Fibroblast of pulmonary artery (primary cell): ENCODE results near the gene CCT4.
"Not testable (repeated sequence)": the region's sequence is repeated elsewhere in the genome, so short reads cannot be mapped to it uniquely, and the experiment has no call there.

Experiments
- DNase-seq: peaks from one replicate; pipeline ENCODE4 v3.0.0-alpha.2; 2010; ENCODE audit warnings: low read depth
- H3K4me3 ChIP-seq: replicated peaks from 2 replicates; pipeline ENCODE4 v1.5.1; 2011; ENCODE audit warnings: low read depth, mild to moderate bottlenecking, control low read depth, low read length, moderate library complexity
- TF ChIP-seq, protein P1 (sequence below): IDR thresholded peaks from 2 replicates; pipeline ENCODE4 v1.5.1; 2011; ENCODE audit warnings: mild to moderate bottlenecking, control low read depth, low read length, inconsistent platforms; ENCODE audit errors: missing control alignments

CCT4 gene

DNA sequence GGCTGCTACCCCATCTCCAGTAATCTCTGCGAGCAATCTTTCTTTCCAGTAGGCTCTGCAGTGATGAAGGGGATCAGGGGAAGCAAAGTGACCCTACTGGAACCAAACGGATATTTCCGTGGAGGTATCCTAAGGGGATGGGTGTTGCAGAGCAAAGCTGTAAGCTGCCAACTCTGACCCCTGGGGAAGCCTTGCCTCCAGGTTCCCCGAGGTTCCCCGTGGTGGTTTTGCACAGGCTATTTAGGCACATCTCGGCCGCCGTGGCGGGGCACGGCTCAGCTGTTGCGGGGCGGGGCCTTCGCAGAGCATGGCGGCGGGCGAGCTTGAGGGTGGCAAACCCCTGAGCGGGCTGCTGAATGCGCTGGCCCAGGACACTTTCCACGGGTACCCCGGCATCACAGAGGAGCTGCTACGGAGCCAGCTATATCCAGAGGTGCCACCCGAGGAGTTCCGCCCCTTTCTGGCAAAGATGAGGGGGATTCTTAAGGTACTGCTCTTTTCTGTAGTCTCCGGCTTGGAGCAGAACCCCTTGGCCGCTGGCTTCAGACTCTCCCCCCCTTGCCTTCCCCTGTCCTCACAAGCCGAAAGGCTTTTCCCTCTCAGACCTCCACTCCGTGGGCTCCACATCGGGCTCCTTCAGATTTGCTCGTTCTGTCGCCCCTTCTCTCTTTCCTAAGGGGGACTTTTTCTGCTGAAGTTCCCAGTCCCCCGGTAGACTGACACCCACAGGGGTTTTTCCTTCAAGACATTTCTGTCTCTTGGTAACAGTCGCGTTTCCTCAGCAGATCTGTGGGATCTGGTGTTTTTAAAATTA, 17.1 kb upstream of the CCT4 start, which contains the start of gene COMMD1:
COMMD1 (plus strand) TSS at position 303 of the 814 bp plus-strand sequence; CDS start at position 308, 5 bp downstream.
- H3K4me3 ChIP-seq = peak within 1 kb of the TSS; percentile 97
- TF ChIP-seq, protein P1, sequence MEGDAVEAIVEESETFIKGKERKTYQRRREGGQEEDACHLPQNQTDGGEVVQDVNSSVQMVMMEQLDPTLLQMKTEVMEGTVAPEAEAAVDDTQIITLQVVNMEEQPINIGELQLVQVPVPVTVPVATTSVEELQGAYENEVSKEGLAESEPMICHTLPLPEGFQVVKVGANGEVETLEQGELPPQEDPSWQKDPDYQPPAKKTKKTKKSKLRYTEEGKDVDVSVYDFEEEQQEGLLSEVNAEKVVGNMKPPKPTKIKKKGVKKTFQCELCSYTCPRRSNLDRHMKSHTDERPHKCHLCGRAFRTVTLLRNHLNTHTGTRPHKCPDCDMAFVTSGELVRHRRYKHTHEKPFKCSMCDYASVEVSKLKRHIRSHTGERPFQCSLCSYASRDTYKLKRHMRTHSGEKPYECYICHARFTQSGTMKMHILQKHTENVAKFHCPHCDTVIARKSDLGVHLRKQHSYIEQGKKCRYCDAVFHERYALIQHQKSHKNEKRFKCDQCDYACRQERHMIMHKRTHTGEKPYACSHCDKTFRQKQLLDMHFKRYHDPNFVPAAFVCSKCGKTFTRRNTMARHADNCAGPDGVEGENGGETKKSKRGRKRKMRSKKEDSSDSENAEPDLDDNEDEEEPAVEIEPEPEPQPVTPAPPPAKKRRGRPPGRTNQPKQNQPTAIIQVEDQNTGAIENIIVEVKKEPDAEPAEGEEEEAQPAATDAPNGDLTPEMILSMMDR = no peak
- peak; percentile 74 for DNase-seq

DNA sequence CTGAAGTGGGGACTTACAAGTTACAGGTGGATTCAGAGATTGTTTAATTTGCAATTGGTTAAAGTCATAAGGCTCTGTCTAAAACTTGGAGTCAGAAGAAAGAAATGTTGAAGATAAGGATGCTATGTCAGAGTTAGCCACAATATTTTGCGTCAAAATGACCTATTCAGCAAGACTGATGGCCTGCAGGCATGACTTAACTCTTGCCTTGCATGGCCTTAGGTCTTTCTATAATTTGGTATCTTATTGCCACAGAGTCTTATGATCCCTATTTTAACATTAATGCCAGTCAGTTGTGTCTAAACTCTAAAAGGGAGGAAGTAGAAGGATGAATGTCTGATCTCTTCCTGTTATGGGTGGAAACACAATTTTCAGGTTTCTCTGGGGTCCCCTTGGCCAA, 11.8 kb upstream of the CCT4 start:
- TF ChIP-seq, protein P1 = no peak
- no peak overlapping the region for H3K4me3 ChIP-seq
- no peak for DNase-seq

DNA sequence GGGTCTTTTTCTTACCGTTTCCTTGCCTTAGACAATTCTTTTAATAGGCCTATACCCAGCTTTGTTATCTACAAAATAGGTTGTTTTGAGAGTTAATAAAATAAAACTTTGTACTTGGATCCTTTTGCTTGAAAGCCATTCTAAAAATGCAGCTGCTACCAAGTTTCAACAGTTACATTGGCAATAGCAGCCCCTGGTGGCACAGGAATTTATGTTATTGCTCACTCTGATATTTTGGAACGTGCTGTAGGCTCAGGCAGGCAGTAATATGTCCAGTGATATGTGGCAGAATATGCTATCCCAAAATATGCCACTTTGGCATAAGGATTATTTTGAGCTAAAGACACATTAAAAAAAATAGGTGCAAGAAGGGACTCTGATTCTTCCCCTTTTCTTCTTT, 10.4 kb upstream of the CCT4 start:
- TF ChIP-seq, protein P1 = peak; percentile 59
- DNase-seq = peak; percentile 43
- H3K4me3 ChIP-seq = no peak overlapping the region

DNA sequence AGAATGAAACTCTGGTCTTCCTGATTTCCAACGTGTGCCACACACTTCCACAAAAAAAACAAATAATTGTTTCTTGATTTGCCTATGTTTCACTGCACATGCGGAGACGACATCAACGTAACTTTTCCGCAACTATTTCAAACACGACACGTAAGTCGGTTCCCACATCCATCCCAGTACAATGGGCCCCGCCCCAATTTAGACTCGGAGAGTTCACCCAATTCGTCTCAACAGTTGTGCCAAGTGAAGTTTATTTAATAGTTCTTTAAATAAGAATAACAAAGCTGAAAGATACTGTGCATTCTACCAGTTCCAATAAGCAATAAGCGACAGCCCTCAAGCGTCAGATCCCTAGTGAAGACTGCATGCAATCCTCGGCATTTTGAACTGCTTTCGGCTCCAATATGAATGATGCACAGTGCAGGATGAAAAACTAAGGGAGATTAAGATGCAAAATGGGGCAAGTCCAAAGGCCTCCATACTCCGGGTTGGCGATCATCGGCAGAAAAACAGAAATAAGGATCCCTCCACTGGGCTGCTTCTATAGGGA, 664 bp downstream of the CCT4 start:
- DNase-seq = peak; percentile 53
- H3K4me3 ChIP-seq = peak overlapping the region; percentile 68
- TF ChIP-seq, protein P1 = no peak

DNA sequence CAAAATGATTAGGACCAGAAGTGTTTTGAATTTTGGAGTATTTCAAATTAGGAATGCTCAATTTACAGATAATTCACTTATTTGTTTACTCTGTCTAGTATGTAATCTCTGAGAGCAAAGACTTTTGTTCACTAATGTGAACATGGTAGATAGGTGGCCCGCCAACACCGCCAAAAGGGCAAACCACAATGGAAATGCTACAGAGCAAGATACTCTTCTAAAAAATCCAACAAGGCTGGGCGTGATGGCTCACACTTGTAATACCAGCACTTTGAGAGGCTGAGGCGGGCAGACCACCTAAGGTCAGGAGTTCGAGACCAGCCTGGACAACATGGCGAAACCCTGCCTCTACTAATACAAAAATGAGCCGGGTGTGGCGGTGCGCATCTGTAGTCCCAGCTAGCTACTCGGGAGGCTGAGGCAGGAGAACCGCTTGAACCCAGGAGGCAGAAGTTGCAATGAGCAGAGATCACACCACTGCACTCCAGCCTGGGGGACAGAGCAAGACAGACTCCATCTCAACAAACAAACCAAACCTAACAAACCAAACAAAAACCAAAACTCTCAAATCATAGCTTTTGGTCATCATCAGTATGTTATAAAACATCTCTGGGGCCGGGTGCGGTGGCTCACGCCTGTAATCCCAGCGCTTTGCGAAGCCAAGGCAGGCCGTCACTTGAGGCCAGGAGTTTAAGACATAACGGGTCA, 2.4 kb downstream of the CCT4 start:
- DNase-seq = no peak
- TF ChIP-seq, protein P1 = no peak
- H3K4me3 ChIP-seq = peak overlapping the region; percentile 68

DNA sequence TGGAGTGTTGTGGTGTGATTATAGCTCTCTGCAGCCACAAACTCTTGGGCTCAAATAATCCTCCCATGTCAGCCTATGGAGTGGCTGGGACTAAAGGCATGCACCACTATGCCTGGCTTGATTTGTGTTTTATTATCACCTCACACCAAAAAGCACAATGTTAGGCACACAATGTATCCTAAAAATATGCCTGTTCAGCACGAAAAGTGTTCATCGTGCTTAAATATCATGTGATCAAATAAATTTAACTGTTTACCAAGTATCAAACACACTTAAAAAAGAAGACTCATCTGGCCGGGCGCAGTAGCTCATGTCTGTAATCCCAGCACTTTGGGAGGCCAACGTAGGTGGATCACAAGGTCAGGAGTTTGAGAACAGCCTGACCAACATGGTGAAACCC, 5.6 kb downstream of the CCT4 start:
- DNase-seq = no peak
- no peak overlapping the region for H3K4me3 ChIP-seq
- TF ChIP-seq, protein P1 = no peak

DNA sequence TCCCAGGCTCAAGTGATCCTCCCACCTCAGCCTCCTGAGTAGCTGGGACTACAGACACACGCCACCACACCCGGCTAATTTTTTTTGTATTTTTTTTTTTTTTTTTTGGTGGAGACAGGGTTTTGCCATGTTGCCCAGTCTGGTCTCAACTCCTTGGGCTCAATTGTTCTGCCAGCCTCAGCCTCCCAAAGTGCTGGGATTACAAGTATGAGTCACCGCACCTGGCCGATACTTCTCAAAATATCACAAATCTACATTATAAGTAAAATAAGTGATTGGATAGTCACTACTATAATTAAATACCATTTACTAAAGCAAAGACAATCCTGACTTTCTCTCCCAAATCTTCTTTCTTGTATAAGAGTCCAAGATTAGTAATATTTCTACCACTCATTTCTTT, 9.1 kb downstream of the CCT4 start:
- DNase-seq, H3K4me3 ChIP-seq: not testable (repeated sequence)
